H9 (cell line): ENCODE results near the gene SRD5A3. TPM values are rescaled to one million over a fixed set of nuclear protein-coding genes. Genes with fewer than 3 reads are reported as not detected.

Experiments
- DNase-seq: peaks from one replicate; pipeline ENCODE4 v3.0.0-alpha.2; 2017
- H2AFZ ChIP-seq: one replicate; pipeline ENCODE4 v1.6.1; 2013; ENCODE audit warnings: mild to moderate bottlenecking, low read length, control low read depth, moderate library complexity
- H2AK5ac ChIP-seq: 2 replicates; pipeline ENCODE4 v1.6.1; 2013; ENCODE audit warnings: low read length, control low read depth, mixed read lengths; ENCODE audit not compliant: insufficient read length
- H2BK120ac ChIP-seq: one replicate; pipeline ENCODE4 v1.6.1; 2013; ENCODE audit warnings: low read depth, mild to moderate bottlenecking, low read length, control low read depth, inconsistent platforms; ENCODE audit not compliant: poor library complexity, severe bottlenecking
- H2BK12ac ChIP-seq: 2 replicates; pipeline ENCODE4 v1.6.1; 2013; ENCODE audit warnings: low read length, control low read depth, mixed read lengths, low read depth; ENCODE audit not compliant: insufficient read length
- H2BK15ac ChIP-seq: 2 replicates; pipeline ENCODE4 v1.6.1; 2013; ENCODE audit warnings: low read depth, low read length, control low read depth
- H2BK20ac ChIP-seq: one replicate; pipeline ENCODE4 v1.6.1; 2013; ENCODE audit warnings: low read depth, mild to moderate bottlenecking, low read length, control low read depth, inconsistent platforms; ENCODE audit not compliant: poor library complexity, severe bottlenecking
- H2BK5ac ChIP-seq: 2 replicates; pipeline ENCODE4 v1.6.1; 2013; ENCODE audit warnings: low read length, control low read depth, mixed read lengths; ENCODE audit not compliant: insufficient read length
- H3K14ac ChIP-seq: 2 replicates; pipeline ENCODE4 v1.6.1; 2013; ENCODE audit warnings: low read length, control low read depth; ENCODE audit not compliant: insufficient read depth
- H3K18ac ChIP-seq: 2 replicates; pipeline ENCODE4 v1.6.1; 2013; ENCODE audit warnings: low read depth, mild to moderate bottlenecking, mixed read lengths, low read length, control low read depth; ENCODE audit not compliant: insufficient read length
- H3K23ac ChIP-seq: 2 replicates; pipeline ENCODE4 v1.6.1; 2013; ENCODE audit warnings: low read length, control low read depth, mixed read lengths, low read depth; ENCODE audit not compliant: insufficient read length
- H3K23me2 ChIP-seq: 2 replicates; pipeline ENCODE4 v1.6.1; 2013; ENCODE audit warnings: low read depth, mild to moderate bottlenecking, mixed read lengths, low read length, control low read depth; ENCODE audit not compliant: insufficient read length, poor library complexity, severe bottlenecking
- H3K27ac ChIP-seq: 2 replicates; pipeline ENCODE4 v1.5.1; 2013; ENCODE audit warnings: low read length, control low read depth, mixed read lengths, low read depth; ENCODE audit not compliant: insufficient read length
- H3K27me3 ChIP-seq: 2 replicates; pipeline ENCODE4 v1.6.1; 2013; ENCODE audit warnings: low read length, control low read depth, inconsistent platforms; ENCODE audit not compliant: insufficient read depth
- H3K4ac ChIP-seq: 2 replicates; pipeline ENCODE4 v1.6.1; 2013; ENCODE audit warnings: low read depth, mild to moderate bottlenecking, control low read depth, inconsistent platforms, low read length, moderate library complexity
- H3K4me1 ChIP-seq: 2 replicates; pipeline ENCODE4 v1.6.1; 2013; ENCODE audit warnings: low read length, control low read depth, inconsistent platforms; ENCODE audit not compliant: insufficient read depth
- H3K4me2 ChIP-seq: 2 replicates; pipeline ENCODE4 v1.6.1; 2013; ENCODE audit warnings: low read length, control low read depth, mixed read lengths; ENCODE audit not compliant: insufficient read length, insufficient read depth
- H3K56ac ChIP-seq: 2 replicates; pipeline ENCODE4 v1.6.1; 2013; ENCODE audit warnings: low read depth, mild to moderate bottlenecking, mixed read lengths, low read length, control low read depth; ENCODE audit not compliant: insufficient read length
- H3K79me1 ChIP-seq: 2 replicates; pipeline ENCODE4 v1.6.1; 2013; ENCODE audit warnings: low read depth, mild to moderate bottlenecking, moderate library complexity, low read length, control low read depth, inconsistent platforms; ENCODE audit not compliant: insufficient read depth, poor library complexity, severe bottlenecking
- H3K79me2 ChIP-seq: 2 replicates; pipeline ENCODE4 v1.6.1; 2013; ENCODE audit warnings: low read length, control low read depth, inconsistent platforms; ENCODE audit not compliant: insufficient read depth
- H3K9ac ChIP-seq: 2 replicates; pipeline ENCODE4 v1.6.1; 2013; ENCODE audit warnings: low read length, control low read depth, mixed read lengths; ENCODE audit not compliant: insufficient read length; ENCODE audit errors: extremely low read depth
- H3K9me3 ChIP-seq: one replicate; pipeline ENCODE4 v1.6.1; 2013; ENCODE audit warnings: low read depth, low read length, inconsistent platforms; ENCODE audit not compliant: control insufficient read depth
- H3T11ph ChIP-seq: one replicate; pipeline ENCODE4 v1.6.1; 2013; ENCODE audit warnings: mild to moderate bottlenecking, low read length, control low read depth, inconsistent platforms
- H4K20me1 ChIP-seq: one replicate; pipeline ENCODE4 v1.6.1; 2013; ENCODE audit not compliant: control insufficient read depth, insufficient read length, insufficient read depth
- H4K5ac ChIP-seq: 2 replicates; pipeline ENCODE4 v1.6.1; 2013; ENCODE audit warnings: low read depth, mild to moderate bottlenecking, mixed read lengths, low read length, control low read depth; ENCODE audit not compliant: insufficient read length
- H4K8ac ChIP-seq: replicated peaks from 2 replicates; pipeline ENCODE4 v1.6.1; 2013; ENCODE audit warnings: low read length, control low read depth, mixed read lengths, low read depth; ENCODE audit not compliant: insufficient read length
- H4K91ac ChIP-seq: 2 replicates; pipeline ENCODE4 v1.6.1; 2013; ENCODE audit warnings: low read depth, mild to moderate bottlenecking, moderate library complexity, mixed read lengths, low read length, control low read depth; ENCODE audit not compliant: insufficient read length
- H3K27ac Mint-ChIP-seq, 3 experiments: 2 replicates in 2 of 3; 3 replicates in 1 of 3; pipeline ENCODE4 v1.8.0; 2020 to 2021; ENCODE audit warnings: mixed read lengths in 3 of 3, mild to moderate bottlenecking in 1 of 3, moderate library complexity in 1 of 3
- H3K27me3 Mint-ChIP-seq: 2 replicates; pipeline ENCODE4 v1.8.0; 2021; ENCODE audit warnings: low read depth, mild to moderate bottlenecking, moderate library complexity, mixed read lengths
- H3K36me3 Mint-ChIP-seq, 3 experiments: 2 replicates in 2 of 3; 3 replicates in 1 of 3; pipeline ENCODE4 v1.8.0; 2020 to 2021; ENCODE audit warnings: low read depth in 3 of 3, mixed read lengths in 3 of 3; ENCODE audit not compliant: insufficient read depth in 1 of 3
- H3K4me1 Mint-ChIP-seq, 2 experiments: 2 replicates each; pipeline ENCODE4 v1.8.0; 2020; ENCODE audit warnings: mixed read lengths in 2 of 2
- H3K4me3 Mint-ChIP-seq, 2 experiments: 2 replicates in 1 of 2; 3 replicates in 1 of 2; pipeline ENCODE4 v1.8.0; 2020 to 2021; ENCODE audit warnings: mild to moderate bottlenecking in 2 of 2, mixed read lengths in 2 of 2, moderate library complexity in 1 of 2
- H3K9me3 Mint-ChIP-seq, 2 experiments: 2 replicates in 1 of 2; 3 replicates in 1 of 2; pipeline ENCODE4 v1.8.0; 2020; ENCODE audit warnings: mild to moderate bottlenecking in 2 of 2, mixed read lengths in 2 of 2, moderate library complexity in 1 of 2
- WGBS: extraction: QIAGEN DNeasy Blood & Tissue Kit; methylation state at CpG from one replicate; pipeline ENCODE4 v1.1.7; 2013; ENCODE audit warnings: missing lambda C conversion rate, low lambda C conversion rate, mixed read lengths; ENCODE audit not compliant: insufficient read length; ENCODE audit errors: extremely low coverage; 5-methylcytosine and 5-hydroxymethylcytosine counted together
- total RNA-seq: library from RNA; stranded (reverse); gene quantifications from 2 replicates; pipeline ENCODE4 v1.2.1, GENCODE V29; 2021
- TF ChIP-seq, protein P1 (sequence below): fragments of 200-600 bp; sonication (generic); conservative IDR thresholded peaks from 3 replicates; pipeline ENCODE4 v1.8.0; 2021; ENCODE audit warnings: antibody characterized with exemption, mild to moderate bottlenecking

The SRD5A3 gene
- total RNA-seq, 1 experiment from 2014 or later, result 35.0 TPM

DNA sequence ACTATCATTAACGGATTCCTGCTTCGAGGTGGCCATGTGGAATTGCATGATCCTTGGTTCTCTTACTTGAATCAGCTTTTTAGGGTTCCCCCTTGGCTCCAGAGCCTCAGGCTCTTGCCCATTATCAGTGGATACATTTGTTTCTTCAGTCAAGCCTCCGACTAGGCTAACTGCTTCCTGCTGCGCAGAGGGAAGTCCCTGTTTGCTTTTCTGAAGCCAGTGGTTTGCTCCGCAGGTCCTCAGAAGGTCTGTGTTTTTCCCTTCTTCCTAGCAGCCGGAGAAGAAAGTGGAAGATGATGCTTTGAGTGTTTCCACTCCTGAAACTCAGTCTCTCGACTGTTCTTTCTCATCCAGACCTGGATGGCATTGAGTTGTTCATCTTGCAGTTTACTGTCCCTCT, 20.6 kb downstream of the SRD5A3 start:
- peaks cover 38 to 39% of the 10 kb centered on the region in 2 experiments for H3K4me1 Mint-ChIP-seq
- no CpG with 5 or more reads among the region's 7 CpGs for WGBS
- no peak overlapping the region for H3K18ac ChIP-seq
- TF ChIP-seq, protein P1, sequence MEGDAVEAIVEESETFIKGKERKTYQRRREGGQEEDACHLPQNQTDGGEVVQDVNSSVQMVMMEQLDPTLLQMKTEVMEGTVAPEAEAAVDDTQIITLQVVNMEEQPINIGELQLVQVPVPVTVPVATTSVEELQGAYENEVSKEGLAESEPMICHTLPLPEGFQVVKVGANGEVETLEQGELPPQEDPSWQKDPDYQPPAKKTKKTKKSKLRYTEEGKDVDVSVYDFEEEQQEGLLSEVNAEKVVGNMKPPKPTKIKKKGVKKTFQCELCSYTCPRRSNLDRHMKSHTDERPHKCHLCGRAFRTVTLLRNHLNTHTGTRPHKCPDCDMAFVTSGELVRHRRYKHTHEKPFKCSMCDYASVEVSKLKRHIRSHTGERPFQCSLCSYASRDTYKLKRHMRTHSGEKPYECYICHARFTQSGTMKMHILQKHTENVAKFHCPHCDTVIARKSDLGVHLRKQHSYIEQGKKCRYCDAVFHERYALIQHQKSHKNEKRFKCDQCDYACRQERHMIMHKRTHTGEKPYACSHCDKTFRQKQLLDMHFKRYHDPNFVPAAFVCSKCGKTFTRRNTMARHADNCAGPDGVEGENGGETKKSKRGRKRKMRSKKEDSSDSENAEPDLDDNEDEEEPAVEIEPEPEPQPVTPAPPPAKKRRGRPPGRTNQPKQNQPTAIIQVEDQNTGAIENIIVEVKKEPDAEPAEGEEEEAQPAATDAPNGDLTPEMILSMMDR, result no peak
- no peaks in the 10 kb centered on the region for H3K9me3 Mint-ChIP-seq
- no peaks in the 10 kb centered on the region for H3K27me3 Mint-ChIP-seq
- H2AFZ ChIP-seq, result no peak overlapping the region
- H3K23me2 ChIP-seq, result no peaks in the 10 kb centered on the region
- no peak overlapping the region for H3K56ac ChIP-seq
- no peak overlapping the region for H3K23ac ChIP-seq
- no peaks in the 10 kb centered on the region for H3K79me2 ChIP-seq
- H2BK20ac ChIP-seq, result no peak overlapping the region
- H4K20me1 ChIP-seq, result no peaks in the 10 kb centered on the region
- no peak overlapping the region for H4K5ac ChIP-seq
- no peak overlapping the region for H3K14ac ChIP-seq
- H3K4me2 ChIP-seq, result no peak overlapping the region
- H3K27me3 ChIP-seq, result no peaks in the 10 kb centered on the region
- H3T11ph ChIP-seq, result no peak overlapping the region
- no peak for DNase-seq
- H3K27ac Mint-ChIP-seq, result peak overlapping the region; percentile 14 to 72 (median 34); a peak in 2 of 7 replicates
- no peak overlapping the region for H3K27ac ChIP-seq
- no peak overlapping the region for H3K9ac ChIP-seq
- H3K9me3 ChIP-seq, result no peaks in the 10 kb centered on the region
- no peak overlapping the region for H4K8ac ChIP-seq
- no peak overlapping the region for H2BK5ac ChIP-seq
- peaks cover 12% of the 10 kb centered on the region for H3K4me1 ChIP-seq
- H3K36me3 Mint-ChIP-seq, result peaks cover 9 to 37% (median 26%) of the 10 kb centered on the region in 3 experiments
- H2BK15ac ChIP-seq, result no peak overlapping the region
- H2BK12ac ChIP-seq, result no peak overlapping the region
- H3K79me1 ChIP-seq, result no peaks in the 10 kb centered on the region
- H4K91ac ChIP-seq, result no peak overlapping the region
- no peak overlapping the region for H2AK5ac ChIP-seq
- no peak overlapping the region for H3K4ac ChIP-seq
- H3K4me3 Mint-ChIP-seq, result no peak overlapping the region
- H2BK120ac ChIP-seq, result no peak overlapping the region
